Stomach (tissue), 4 donors: Measurements from ENCODE around the gene ACP2.

Source experiments
- CTCF ChIP-seq, 7 experiments: fragments of 450-650 bp in 4 of 7; fragments of 200-600 bp in 3 of 7; sonication (generic) in 3 of 7; IDR thresholded peaks; one replicate each; pipeline ENCODE4 v1.5.1; 2016 to 2019; ENCODE audit warnings: antibody characterized with exemption in 7 of 7, control low read depth in 2 of 7, mild to moderate bottlenecking in 1 of 7
- POLR2A ChIP-seq, 4 donors: fragments of 450-650 bp; IDR thresholded peaks; one replicate each; pipeline ENCODE4 v1.6.1; 2016; ENCODE audit warnings: antibody characterized with exemption in 4 of 4, control low read depth in 2 of 4, mild to moderate bottlenecking in 1 of 4, moderate library complexity in 1 of 4

GRCh38 chr11:47268448-47269001 is 19.9 kb upstream of the ACP2 start:
- no peak for TF ChIP-seq POLR2A (IDR thresholded peaks at IDR 0.05)
- TF ChIP-seq CTCF (IDR thresholded peaks at IDR 0.05): peak in 1 of 7 experiments; percentile 21
